GM12891 (cell line): ENCODE results near the gene APOL3.
"Not testable (repeated sequence)": the region's sequence is repeated elsewhere in the genome, so short reads cannot be mapped to it uniquely, and the experiment has no call there.

ENCODE experiments used
- DNase-seq: peaks from one replicate; pipeline ENCODE4 v3.0.0; 2011; ENCODE audit warnings: low spot score; ENCODE audit not compliant: insufficient read length
- FAIRE-seq: peaks from 2 replicates; lab custom pipeline; 2011; peaks lifted over from hg19 to GRCh38; lab: Jason Lieb, UNC
- PAX5 ChIP-seq: IDR thresholded peaks from 2 replicates; pipeline ENCODE4 v1.6.1; 2011; ENCODE audit warnings: low read length, moderate library complexity, mild to moderate bottlenecking; ENCODE audit not compliant: insufficient read depth, severe bottlenecking
- POLR2A ChIP-seq: IDR thresholded peaks from 2 replicates; pipeline ENCODE4 v1.6.1; 2011; ENCODE audit warnings: low read depth, low read length, control low read depth
- POLR2AphosphoS5 ChIP-seq: IDR thresholded peaks from 2 replicates; pipeline ENCODE4 v1.6.1; 2011; ENCODE audit warnings: low read depth, low read length, control low read depth
- POU2F2 ChIP-seq: IDR thresholded peaks from 2 replicates; pipeline ENCODE4 v1.6.1; 2011; ENCODE audit warnings: low read depth, mild to moderate bottlenecking, control low read depth, low read length, moderate library complexity
- SPI1 ChIP-seq: IDR thresholded peaks from 2 replicates; pipeline ENCODE4 v1.6.1; 2011; ENCODE audit warnings: low read depth, low read length, control low read depth
- TAF1 ChIP-seq: IDR thresholded peaks from 2 replicates; pipeline ENCODE4 v1.6.1; 2011; ENCODE audit warnings: low read depth, low read length, control low read depth

APOL3 gene

DNA sequence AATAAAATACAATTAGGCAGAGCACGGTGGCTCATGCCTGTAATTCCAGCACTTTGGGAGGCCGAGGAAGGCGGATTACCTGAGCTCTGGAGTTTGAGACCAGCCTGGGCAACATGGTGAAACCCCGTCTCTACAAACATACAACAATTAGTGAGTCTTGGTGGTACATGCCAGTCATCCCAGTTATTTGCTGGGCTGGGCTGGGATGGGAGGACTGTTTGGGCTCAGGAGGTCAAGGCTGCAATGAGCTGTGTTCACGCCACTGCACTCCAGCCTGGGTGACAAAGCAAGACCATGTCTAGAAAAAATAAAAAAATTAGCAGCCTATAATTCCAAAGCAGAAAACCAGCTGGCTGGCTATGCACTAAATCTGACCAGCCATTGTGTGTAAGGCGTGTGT lies 35.1 kb downstream of the APOL3 start:
- DNase-seq (no peak), FAIRE-seq (peak; percentile 16)
- no peak for TF ChIP-seq POLR2AphosphoS5
- TF ChIP-seq PAX5 = no peak
- TF ChIP-seq POU2F2 = no peak
- TF ChIP-seq POLR2A = no peak
- no peak for TF ChIP-seq SPI1
- TF ChIP-seq TAF1 = no peak

DNA sequence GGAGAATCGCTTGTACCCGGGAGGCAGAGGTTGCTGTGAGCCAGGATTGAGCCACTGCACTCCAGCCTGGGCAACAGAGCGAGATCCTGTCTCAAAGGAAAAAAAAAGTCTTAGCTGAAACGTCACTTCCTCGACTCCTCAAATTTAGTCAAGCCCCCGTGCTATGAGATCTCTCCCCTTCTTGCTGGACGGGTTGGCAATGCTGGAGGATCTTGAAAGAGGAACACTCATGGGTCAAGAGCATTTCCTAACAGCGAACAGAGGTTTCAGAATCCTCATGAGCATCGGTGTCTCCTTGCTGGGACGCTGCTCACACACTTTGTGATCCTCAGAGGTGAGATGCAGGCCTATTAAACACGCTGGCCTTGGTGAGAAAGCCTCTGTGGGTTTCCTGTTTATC lies 35.9 kb downstream of the APOL3 start:
- FAIRE-seq (peak; percentile 28), DNase-seq (no peak)
- TF ChIP-seq POLR2AphosphoS5 = no peak
- TF ChIP-seq PAX5 = no peak
- TF ChIP-seq TAF1 = no peak
- TF ChIP-seq POLR2A = no peak
- no peak for TF ChIP-seq SPI1
- no peak for TF ChIP-seq POU2F2

DNA sequence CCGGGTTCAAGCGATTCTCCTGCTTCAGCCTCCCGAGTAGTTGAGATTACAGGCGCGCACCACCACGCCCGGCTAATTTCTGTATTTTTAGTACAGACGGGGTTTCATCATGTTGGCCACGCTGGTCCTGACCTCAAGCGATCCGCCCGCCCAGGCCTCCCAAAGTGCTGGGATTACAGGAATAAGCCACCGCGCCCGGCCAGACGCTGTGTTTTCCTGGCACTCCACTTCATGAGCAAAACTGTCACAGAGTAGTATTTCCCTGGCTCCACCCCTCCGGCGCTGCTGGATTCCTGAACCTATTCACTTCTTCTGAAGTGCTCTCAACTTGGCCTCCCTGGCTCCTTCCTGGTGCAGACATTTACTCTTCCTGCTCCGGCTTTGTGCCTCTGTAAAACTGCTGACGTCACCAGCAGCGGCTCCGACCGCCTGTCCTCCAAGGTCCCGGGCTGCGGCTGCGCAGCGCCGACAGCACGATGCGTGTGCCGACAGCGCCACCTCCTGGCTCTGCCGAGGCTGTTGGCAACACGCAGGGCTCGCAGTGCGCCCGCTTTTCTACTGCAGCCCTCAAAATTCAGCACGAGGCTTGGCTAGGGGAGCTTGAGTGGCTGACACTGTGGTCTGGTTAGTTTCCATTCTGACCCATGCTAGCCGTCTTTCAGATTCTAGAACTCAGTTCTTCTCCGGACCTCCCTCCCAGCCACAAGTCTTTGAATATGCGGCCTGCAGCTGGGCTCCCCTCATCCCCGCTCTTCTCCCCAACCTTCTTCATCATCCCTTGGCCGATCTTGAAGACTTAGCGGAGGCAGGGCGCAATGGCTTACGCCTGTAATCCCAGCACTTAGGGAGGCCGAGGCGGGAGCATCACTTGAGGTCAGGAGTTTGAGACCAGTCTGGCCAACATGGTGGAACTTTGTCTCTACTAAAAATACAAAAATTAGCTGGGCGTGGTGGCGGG lies 36.6 kb downstream of the APOL3 start:
- DNase-seq (peak; percentile 89), FAIRE-seq (peak; percentile 99)
- 0 out of 2 replicates have a peak, but pooled peaks have one; percentile 35 for TF ChIP-seq TAF1
- TF ChIP-seq POLR2A = no peak

DNA sequence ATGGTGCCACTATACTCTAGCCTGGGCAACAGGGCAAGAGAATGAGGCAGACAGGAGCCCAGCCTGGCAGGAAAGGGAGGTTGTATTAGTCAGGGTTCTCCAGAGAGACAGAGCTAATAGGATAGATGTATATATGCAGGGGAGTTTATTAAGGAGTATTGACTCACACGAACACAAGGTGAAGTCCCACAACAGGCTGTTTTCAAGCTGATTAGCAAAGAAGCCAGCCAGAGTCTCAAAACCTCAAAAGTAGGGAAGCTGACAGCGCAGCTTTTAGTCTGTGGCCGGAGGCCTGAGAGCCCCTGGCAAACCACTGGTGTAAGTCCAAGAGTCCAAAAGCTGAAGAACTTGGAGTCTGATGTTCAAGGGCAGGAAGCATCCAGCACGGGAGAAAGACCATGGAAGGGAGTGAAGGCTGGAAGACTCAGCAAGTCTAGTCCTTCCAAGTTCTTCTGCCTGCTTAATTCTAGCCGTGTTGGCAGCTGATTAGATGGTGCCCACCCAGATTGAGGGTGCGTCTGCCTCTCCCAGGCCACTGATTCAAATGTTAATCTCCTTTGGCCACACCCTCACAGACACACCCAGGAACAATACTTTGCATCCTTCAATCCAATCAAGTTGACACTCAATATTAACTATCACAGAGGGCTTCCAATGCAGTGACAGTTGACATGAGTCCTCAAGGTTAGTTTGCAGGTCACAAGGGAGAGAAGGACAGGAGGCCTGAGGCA lies 39.8 kb downstream of the APOL3 start:
- not testable (repeated sequence) for DNase-seq, FAIRE-seq

DNA sequence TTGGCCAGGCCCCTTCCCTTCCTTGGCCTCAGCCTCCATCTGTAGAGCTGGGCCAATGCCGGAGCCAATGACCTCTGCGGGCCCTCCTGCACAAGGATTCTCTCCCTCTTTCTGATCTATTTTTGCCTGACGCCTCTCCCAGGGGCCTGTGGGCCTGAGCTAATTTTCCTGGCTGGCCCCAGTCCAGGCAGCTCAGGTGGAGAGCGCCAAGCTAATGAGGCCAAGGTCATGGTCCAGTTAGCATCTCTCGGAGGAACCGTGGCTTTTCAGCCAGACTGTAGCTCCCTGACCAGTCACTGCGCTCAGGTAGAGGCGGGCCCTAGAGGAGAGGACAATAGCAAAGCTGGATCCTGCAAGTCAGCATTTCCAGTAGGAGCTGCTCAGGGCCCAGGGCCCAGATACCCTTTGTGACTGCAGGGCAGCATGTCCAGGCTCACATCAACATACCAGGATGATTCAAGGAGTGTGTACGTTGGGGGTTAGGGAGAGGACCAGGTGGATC lies 43.5 kb downstream of the APOL3 start:
- no peak for TF ChIP-seq TAF1
- no peak for FAIRE-seq

DNA sequence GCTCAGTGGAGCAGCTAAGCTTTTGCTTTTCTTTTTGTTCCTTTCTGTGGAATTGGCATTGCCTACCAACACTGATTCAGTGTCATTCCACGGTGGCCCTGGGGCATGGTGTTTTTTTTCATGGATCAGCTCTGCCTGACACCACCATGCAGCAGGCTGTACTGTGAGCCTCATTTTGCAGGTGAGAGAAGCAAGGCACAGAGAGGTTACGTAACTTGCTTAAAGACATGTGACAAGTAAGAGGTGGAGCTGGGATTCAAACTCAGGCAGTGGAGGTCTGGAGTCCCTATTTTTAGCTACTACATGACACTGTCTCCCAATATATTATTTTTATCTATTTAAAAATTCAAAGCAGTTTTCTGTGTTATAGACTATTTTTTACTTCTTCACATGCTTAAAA lies 44.4 kb downstream of the APOL3 start:
- TF ChIP-seq POLR2A (no peak), POLR2AphosphoS5 (no peak), POU2F2 (no peak), SPI1 (no peak), PAX5 (no peak), TAF1 (no peak)
- DNase-seq (no peak), FAIRE-seq (no peak)

More for the DNA sequence above, 43.5 kb downstream of the APOL3 start:
- DNase-seq = no peak

DNA sequence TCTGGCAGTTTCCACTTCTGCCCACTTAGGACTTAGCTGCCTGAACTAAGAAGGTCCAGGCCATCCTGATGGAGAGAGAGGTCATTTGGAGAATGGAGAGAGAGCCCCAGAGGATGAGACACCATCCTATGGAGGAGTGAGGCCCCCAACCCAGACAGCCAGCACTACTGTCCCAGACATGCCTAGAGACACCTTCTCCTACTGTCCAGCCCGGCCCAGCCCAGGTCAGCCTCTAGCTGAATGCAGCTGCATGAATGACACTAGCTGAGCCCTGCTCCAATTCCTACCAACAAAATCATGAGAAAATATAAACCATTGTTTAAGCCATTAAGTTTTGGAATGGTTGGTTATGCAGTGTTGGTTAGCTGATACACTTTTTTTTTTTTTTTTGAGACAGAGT lies 47.4 kb downstream of the APOL3 start:
- no peak for DNase-seq
- TF ChIP-seq TAF1 (no peak), POU2F2 (no peak), SPI1 (no peak), POLR2A (no peak), PAX5 (no peak), POLR2AphosphoS5 (no peak)
- no peak for FAIRE-seq

DNA sequence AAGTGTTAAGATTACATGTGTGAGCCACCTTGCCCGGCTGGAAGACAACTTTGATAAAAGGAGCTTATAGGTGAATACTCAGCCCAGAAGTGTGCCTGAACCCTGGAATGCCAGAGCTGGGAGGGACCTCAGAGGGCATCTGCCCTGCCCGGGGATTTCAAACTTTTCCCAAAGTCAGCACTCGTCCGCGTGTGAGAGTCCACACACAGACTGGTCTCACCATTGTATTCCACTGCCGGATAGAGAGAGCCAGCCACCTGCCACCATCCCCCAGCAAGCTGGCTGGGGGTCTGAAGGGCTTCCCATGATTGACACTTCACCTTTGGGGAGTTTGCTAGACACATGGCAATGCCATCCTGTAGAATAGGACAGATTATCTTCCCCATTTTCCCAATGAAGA lies 49.2 kb downstream of the APOL3 start:
- TF ChIP-seq SPI1 (no peak), POLR2A (no peak), TAF1 (no peak)

DNA sequence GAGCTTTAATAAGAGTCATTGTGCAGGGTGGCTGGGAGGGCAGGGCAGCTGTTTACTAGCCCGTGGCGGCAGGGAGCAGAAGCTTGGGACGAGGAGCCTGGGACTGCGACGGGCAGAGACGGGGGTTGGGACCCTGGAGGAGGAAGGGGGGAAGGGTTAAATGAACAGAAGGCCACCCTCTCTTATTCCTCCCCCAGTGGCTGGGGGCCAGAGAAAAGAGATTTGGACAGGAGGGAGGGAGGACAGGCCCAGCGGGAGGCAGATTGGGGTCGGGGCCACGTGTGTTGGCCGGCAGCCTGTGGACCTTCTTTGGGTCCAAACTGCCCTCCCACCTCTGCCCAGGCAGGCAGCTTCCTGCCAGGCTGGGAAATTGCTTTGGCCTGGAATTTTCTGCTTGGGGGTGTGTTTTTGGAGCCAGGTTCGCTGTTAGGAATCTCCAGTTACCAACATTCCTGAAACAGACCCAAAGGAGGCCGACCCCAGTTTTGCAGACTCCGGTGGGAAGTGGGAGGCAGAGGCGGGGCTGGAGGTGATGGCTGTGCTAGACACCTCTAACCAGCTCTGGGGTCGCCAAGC lies 50.2 kb downstream of the APOL3 start:
- FAIRE-seq (no peak), DNase-seq (no peak)
- TF ChIP-seq PAX5 (no peak), POLR2A (no peak), SPI1 (no peak), POU2F2 (no peak), TAF1 (no peak), POLR2AphosphoS5 (no peak)

More for the DNA sequence above, 49.2 kb downstream of the APOL3 start:
- FAIRE-seq (no peak), DNase-seq (no peak)

DNA sequence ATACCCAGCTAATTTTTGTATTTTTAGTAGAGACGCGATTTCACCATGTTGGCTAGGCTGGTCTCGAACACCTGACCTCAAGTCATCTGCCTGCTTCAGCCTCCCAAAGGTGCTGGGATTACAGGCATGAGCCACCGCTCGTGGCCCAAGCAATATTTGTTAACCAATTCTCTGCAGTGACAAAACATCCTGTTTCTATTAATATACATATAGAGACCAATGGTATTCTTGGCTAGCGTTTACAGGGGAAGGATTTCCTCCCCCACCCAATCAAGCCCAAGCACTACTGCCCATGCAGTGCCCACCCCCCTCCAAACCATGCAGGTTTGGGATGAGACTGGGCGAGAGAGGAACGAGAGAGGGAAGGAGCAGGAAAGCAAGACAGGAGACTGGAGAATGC lies 53.1 kb downstream of the APOL3 start:
- TF ChIP-seq TAF1 (no peak), SPI1 (no peak), POLR2AphosphoS5 (no peak), POU2F2 (no peak), POLR2A (no peak)
- FAIRE-seq = no peak
- DNase-seq = no peak
